Measurements from ENCODE around the gene PRR14. TPM values are rescaled to one million over a fixed set of nuclear protein-coding genes. Genes with fewer than 3 reads are reported as not detected.

PRR14 gene
- total and polyA plus RNA-seq, 4 donors, result 7.5 to 13.5 (median 8.9) TPM

DNA sequence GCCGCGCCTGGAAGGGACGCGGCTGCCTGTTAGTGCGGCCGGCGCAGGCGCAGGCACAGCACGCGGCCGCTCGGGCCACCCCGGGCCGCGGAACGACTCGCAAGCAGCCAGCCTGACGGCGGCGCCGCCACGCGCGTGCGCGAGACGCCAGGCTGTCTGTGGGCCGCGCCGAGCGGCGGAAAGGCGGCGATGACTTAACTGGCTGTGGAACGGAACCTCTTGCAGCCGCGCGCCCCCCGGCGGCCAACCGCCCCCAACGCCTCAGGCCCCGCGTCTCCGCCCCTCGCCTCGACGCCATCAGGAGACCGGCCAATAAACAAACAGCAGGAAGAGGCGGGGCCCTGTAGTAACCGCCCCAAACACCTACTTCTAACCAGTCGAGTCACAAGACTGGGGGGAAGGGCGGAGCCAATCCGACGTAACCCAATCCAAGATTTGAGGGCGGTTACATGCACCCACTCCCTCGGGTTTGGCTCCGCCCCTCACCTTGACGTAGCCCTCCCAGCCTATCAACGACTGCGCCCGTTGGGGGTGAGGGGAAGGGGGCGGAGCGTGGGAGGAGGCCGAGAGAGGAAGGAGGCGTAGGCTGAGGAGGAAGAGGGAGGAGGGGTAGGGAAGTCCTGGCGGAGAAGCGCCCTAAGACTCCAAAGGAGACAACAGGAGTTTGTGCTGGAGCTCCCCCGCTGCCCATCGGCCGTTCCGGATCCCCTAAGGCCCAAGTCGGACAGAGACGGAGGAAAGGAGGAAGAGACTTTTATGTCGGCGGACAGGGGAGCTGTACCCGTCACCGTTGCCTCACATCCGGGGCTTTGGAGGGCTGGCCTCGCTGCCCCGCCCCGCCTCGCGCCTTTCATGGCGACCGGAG, 7.3 kb downstream of the PRR14 start, which contains the start of gene FBRS:
Gene FBRS, plus strand, starts transcription at position 566 of the 865 bp plus-strand sequence. CDS start 1,088 bp downstream, outside the sequence.
- Histone ChIP-seq H3K36me3 (ENCODE audit: control insufficient read depth in 4 of 4, insufficient read depth in 3 of 4, low read depth in 1 of 4, low read length in 3 of 4) (peaks cover 15 to 39% (median 28%) of the 10 kb centered on the region in 4 donors), H3K4me1 (ENCODE audit: control insufficient read depth in 4 of 4, insufficient read depth in 4 of 4, low read length in 3 of 4) (peaks cover 3 to 33% (median 29%) of the 10 kb centered on the region in 4 donors), H3K9ac (ENCODE audit: low read depth in 1 of 2, low read length in 2 of 2) (peak within 1 kb of the TSS; percentile 94), H3K27me3 (ENCODE audit: control insufficient read depth in 4 of 4, insufficient read depth in 4 of 4, low read length in 3 of 4) (no peaks in the 10 kb centered on the region), H3K9me3 (ENCODE audit: control insufficient read depth in 4 of 4, low read length in 3 of 4) (no peaks in the 10 kb centered on the region), H3K27ac (ENCODE audit: low read depth in 1 of 2, low read length in 2 of 2) (peak within 1 kb of the TSS; percentile 93 to 95), H3K4me3 (ENCODE audit: low read depth in 1 of 3, low read length in 3 of 3) (peak within 1 kb of the TSS; percentile 77 to 88 (median 83))
- TF ChIP-seq RXRA (IDR thresholded peaks at IDR 0.05) (peak; percentile 21 to 48), SP1 (IDR thresholded peaks at IDR 0.05) (peak; percentile 95), FOXA2 (IDR thresholded peaks at IDR 0.05) (peak; percentile 19), YY1 (IDR thresholded peaks at IDR 0.05) (peak; percentile 94), HNF4A (conservative IDR thresholded peaks at IDR 0.05) (no peak), FOXA1 (IDR thresholded peaks at IDR 0.05) (no peak), NR2F2 (IDR thresholded peaks at IDR 0.05) (peak; percentile 8), RAD21 (IDR thresholded peaks at IDR 0.05) (peak; percentile 57 to 66), TAF1 (conservative IDR thresholded peaks at IDR 0.05) (peak; percentile 14), GABPA (IDR thresholded peaks at IDR 0.05 in 1 of 2, conservative IDR thresholded peaks at IDR 0.05 in 1 of 2) (peak; percentile 35 to 81), EGR1 (IDR thresholded peaks at IDR 0.05; ENCODE audit: low read depth in 2 of 2) (peak; percentile 86 to 88), HNF4G (IDR thresholded peaks at IDR 0.05) (no peak), JUND (IDR thresholded peaks at IDR 0.05) (no peak)
- TF ChIP-seq, protein P1, sequence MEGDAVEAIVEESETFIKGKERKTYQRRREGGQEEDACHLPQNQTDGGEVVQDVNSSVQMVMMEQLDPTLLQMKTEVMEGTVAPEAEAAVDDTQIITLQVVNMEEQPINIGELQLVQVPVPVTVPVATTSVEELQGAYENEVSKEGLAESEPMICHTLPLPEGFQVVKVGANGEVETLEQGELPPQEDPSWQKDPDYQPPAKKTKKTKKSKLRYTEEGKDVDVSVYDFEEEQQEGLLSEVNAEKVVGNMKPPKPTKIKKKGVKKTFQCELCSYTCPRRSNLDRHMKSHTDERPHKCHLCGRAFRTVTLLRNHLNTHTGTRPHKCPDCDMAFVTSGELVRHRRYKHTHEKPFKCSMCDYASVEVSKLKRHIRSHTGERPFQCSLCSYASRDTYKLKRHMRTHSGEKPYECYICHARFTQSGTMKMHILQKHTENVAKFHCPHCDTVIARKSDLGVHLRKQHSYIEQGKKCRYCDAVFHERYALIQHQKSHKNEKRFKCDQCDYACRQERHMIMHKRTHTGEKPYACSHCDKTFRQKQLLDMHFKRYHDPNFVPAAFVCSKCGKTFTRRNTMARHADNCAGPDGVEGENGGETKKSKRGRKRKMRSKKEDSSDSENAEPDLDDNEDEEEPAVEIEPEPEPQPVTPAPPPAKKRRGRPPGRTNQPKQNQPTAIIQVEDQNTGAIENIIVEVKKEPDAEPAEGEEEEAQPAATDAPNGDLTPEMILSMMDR (IDR thresholded peaks at IDR 0.05; ENCODE audit: low read depth, low read length, missing input control), result peak; percentile 75
- TF ChIP-seq, protein P2, sequence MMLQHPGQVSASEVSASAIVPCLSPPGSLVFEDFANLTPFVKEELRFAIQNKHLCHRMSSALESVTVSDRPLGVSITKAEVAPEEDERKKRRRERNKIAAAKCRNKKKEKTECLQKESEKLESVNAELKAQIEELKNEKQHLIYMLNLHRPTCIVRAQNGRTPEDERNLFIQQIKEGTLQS (IDR thresholded peaks at IDR 0.05), result peak; percentile 44
- TF ChIP-seq, protein P3, sequence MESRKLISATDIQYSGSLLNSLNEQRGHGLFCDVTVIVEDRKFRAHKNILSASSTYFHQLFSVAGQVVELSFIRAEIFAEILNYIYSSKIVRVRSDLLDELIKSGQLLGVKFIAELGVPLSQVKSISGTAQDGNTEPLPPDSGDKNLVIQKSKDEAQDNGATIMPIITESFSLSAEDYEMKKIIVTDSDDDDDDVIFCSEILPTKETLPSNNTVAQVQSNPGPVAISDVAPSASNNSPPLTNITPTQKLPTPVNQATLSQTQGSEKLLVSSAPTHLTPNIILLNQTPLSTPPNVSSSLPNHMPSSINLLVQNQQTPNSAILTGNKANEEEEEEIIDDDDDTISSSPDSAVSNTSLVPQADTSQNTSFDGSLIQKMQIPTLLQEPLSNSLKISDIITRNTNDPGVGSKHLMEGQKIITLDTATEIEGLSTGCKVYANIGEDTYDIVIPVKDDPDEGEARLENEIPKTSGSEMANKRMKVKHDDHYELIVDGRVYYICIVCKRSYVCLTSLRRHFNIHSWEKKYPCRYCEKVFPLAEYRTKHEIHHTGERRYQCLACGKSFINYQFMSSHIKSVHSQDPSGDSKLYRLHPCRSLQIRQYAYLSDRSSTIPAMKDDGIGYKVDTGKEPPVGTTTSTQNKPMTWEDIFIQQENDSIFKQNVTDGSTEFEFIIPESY (IDR thresholded peaks at IDR 0.05), result no peak
- TF ChIP-seq, protein P4, sequence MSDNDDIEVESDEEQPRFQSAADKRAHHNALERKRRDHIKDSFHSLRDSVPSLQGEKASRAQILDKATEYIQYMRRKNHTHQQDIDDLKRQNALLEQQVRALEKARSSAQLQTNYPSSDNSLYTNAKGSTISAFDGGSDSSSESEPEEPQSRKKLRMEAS (IDR thresholded peaks at IDR 0.05), result peak; percentile 57
- TF ChIP-seq, protein P5, sequence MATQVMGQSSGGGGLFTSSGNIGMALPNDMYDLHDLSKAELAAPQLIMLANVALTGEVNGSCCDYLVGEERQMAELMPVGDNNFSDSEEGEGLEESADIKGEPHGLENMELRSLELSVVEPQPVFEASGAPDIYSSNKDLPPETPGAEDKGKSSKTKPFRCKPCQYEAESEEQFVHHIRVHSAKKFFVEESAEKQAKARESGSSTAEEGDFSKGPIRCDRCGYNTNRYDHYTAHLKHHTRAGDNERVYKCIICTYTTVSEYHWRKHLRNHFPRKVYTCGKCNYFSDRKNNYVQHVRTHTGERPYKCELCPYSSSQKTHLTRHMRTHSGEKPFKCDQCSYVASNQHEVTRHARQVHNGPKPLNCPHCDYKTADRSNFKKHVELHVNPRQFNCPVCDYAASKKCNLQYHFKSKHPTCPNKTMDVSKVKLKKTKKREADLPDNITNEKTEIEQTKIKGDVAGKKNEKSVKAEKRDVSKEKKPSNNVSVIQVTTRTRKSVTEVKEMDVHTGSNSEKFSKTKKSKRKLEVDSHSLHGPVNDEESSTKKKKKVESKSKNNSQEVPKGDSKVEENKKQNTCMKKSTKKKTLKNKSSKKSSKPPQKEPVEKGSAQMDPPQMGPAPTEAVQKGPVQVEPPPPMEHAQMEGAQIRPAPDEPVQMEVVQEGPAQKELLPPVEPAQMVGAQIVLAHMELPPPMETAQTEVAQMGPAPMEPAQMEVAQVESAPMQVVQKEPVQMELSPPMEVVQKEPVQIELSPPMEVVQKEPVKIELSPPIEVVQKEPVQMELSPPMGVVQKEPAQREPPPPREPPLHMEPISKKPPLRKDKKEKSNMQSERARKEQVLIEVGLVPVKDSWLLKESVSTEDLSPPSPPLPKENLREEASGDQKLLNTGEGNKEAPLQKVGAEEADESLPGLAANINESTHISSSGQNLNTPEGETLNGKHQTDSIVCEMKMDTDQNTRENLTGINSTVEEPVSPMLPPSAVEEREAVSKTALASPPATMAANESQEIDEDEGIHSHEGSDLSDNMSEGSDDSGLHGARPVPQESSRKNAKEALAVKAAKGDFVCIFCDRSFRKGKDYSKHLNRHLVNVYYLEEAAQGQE (IDR thresholded peaks at IDR 0.05), result peak; percentile 46
- DNase-seq (ENCODE audit: low spot score), result peak; percentile 99
- under 1% methylated on average over 86 of the region's 86 CpGs for WGBS
